SH-SY5Y (cell line): ENCODE results near the gene DYNLT2B.

Experiments
- GATA2 ChIP-seq: IDR thresholded peaks from 2 replicates; pipeline ENCODE4 v1.6.1; 2011; ENCODE audit warnings: mild to moderate bottlenecking, low read depth, low read length
- GATA3 ChIP-seq: IDR thresholded peaks from 2 replicates; pipeline ENCODE4 v1.6.1; 2011; ENCODE audit warnings: low read depth, mild to moderate bottlenecking, low read length, moderate library complexity

DNA sequence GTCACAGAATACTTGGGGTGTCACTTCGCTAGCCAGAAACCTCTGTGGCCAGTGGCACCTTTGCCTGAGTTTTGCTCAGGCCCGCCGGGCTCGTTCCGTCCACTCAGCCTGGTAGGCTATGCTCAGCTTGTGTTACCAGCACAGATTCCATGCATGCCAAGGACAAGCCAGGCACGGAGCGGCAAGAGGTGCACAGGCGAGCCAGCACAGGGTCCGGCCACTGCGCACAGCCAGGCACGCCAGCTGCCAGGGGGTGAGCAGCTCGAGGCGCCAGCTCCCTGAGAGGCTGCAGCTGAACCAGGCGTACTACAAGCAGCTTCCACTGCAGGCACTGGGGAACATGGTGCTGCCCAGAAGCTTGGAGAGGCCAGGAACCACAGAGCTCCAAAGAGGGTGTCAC is 45.2 kb downstream of the DYNLT2B start:
- TF ChIP-seq GATA2 (no peak), GATA3 (no peak)
